ENCODE measurements around the gene KLF1.

Gene KLF1

GRCh38 chr19:12885749-12886650, 1.0 kb downstream of the KLF1 start:
- H3K27ac ChIP-seq (ENCODE audit: insufficient read depth in 1 of 2, low read depth in 1 of 2, low read length in 2 of 2, poor library complexity in 1 of 2, severe bottlenecking in 2 of 2): peak overlapping the region in 1 of 2 experiments; percentile 81
- 5% methylated on average over 46 of the region's 53 CpGs for WGBS (ENCODE audit: insufficient coverage)

GRCh38 chr19:12884926-12885748, 1.9 kb downstream of the KLF1 start:
- whole genome bisulfite sequencing (ENCODE audit: insufficient coverage): 4% methylated on average over 72 of the region's 73 CpGs
- Histone ChIP-seq H3K9me3 (ENCODE audit: control extremely low read depth in 1 of 5, control insufficient read depth in 4 of 5, insufficient read depth in 2 of 5, low read depth in 1 of 5, low read length in 4 of 5) (peaks cover 0 to 7% (median 3%) of the 10 kb centered on the region in 5 experiments), H3K27ac (ENCODE audit: insufficient read depth in 1 of 2, low read depth in 1 of 2, low read length in 2 of 2, poor library complexity in 1 of 2, severe bottlenecking in 2 of 2) (peak overlapping the region in 1 of 2 experiments; percentile 81), H3K4me1 (ENCODE audit: control extremely low read depth in 1 of 4, control insufficient read depth in 4 of 4, insufficient read depth in 4 of 4, low read length in 3 of 4) (peaks cover 0 to 36% (median 30%) of the 10 kb centered on the region in 4 experiments), H3K36me3 (ENCODE audit: control insufficient read depth in 4 of 4, insufficient read depth in 4 of 4, low read length in 3 of 4) (no peaks in the 10 kb centered on the region), H3K27me3 (replicated peaks in 2 of 5; ENCODE audit: control insufficient read depth in 4 of 5, insufficient read depth in 5 of 5, low read length in 4 of 5) (no peaks in the 10 kb centered on the region), H3K4me3 (ENCODE audit: control insufficient read depth in 1 of 7, extremely low read depth in 1 of 7, insufficient read depth in 4 of 7, low read depth in 2 of 7, low read length in 6 of 7) (peak overlapping the region; percentile 48 to 78 (median 66))
- POLR2A ChIA-PET: interaction anchor here (0.5 to 2.6 kb wide), 7 partner anchors 29 to 99 kb away, joined by 3 to 16 read pairs (median 5); partner anchors contain the start of genes CALR, RAD23A and SYCE2
- CTCF ChIA-PET: interaction anchor here (0.6 to 3.9 kb wide), 15 partner anchors 11 to 358 kb away, joined by 3 to 20 read pairs (median 7); partner anchors contain the start of genes CALR and FARSA
- DNase-seq: peak; percentile 76 to 87 (median 84)

More at GRCh38 chr19:12885749-12886650, 1.0 kb downstream of the KLF1 start:
- H3K36me3 ChIP-seq (ENCODE audit: control insufficient read depth in 4 of 4, insufficient read depth in 4 of 4, low read length in 3 of 4): no peaks in the 10 kb centered on the region
- H3K27me3 ChIP-seq (replicated peaks in 2 of 5; ENCODE audit: control insufficient read depth in 4 of 5, insufficient read depth in 5 of 5, low read length in 4 of 5): no peaks in the 10 kb centered on the region
- peaks cover 0 to 7% (median 3%) of the 10 kb centered on the region in 5 experiments for H3K9me3 ChIP-seq (ENCODE audit: control extremely low read depth in 1 of 5, control insufficient read depth in 4 of 5, insufficient read depth in 2 of 5, low read depth in 1 of 5, low read length in 4 of 5)
- ChIA-PET POLR2A (interaction anchor here (0.6 to 2.6 kb wide), 5 partner anchors 28 to 220 kb away, joined by 4 to 16 read pairs (median 5); partner anchors contain the start of genes CALR and SYCE2), CTCF (interaction anchor here (0.6 to 3.9 kb wide), 13 partner anchors 10 to 357 kb away, joined by 3 to 20 read pairs (median 7); partner anchors contain the start of genes CALR, FARSA and GADD45GIP1)
- peak; percentile 46 to 73 (median 64) for DNase-seq
- H3K4me1 ChIP-seq (ENCODE audit: control extremely low read depth in 1 of 4, control insufficient read depth in 4 of 4, insufficient read depth in 4 of 4, low read length in 3 of 4): peaks cover 0 to 34% (median 26%) of the 10 kb centered on the region in 4 experiments
- peak overlapping the region; percentile 21 to 78 (median 59) for H3K4me3 ChIP-seq (ENCODE audit: control insufficient read depth in 1 of 7, extremely low read depth in 1 of 7, insufficient read depth in 4 of 7, low read depth in 2 of 7, low read length in 6 of 7)

GRCh38 chr19:12884627-12884925, 2.4 kb downstream of the KLF1 start:
- H3K27me3 ChIP-seq (replicated peaks in 2 of 5; ENCODE audit: control insufficient read depth in 4 of 5, insufficient read depth in 5 of 5, low read length in 4 of 5): no peaks in the 10 kb centered on the region
- peaks cover 0 to 7% (median 3%) of the 10 kb centered on the region in 5 experiments for H3K9me3 ChIP-seq (ENCODE audit: control extremely low read depth in 1 of 5, control insufficient read depth in 4 of 5, insufficient read depth in 2 of 5, low read depth in 1 of 5, low read length in 4 of 5)
- H3K36me3 ChIP-seq (ENCODE audit: control insufficient read depth in 4 of 4, insufficient read depth in 4 of 4, low read length in 3 of 4): no peaks in the 10 kb centered on the region
- peak overlapping the region in 6 of 7 experiments; percentile 48 to 78 (median 65) for H3K4me3 ChIP-seq (ENCODE audit: control insufficient read depth in 1 of 7, extremely low read depth in 1 of 7, insufficient read depth in 4 of 7, low read depth in 2 of 7, low read length in 6 of 7)
- H3K4me1 ChIP-seq (ENCODE audit: control extremely low read depth in 1 of 4, control insufficient read depth in 4 of 4, insufficient read depth in 4 of 4, low read length in 3 of 4): peaks cover 0 to 35% (median 30%) of the 10 kb centered on the region in 4 experiments
- 79% methylated on average over 11 of the region's 12 CpGs for WGBS (ENCODE audit: insufficient coverage)
- H3K27ac ChIP-seq (ENCODE audit: insufficient read depth in 1 of 2, low read depth in 1 of 2, low read length in 2 of 2, poor library complexity in 1 of 2, severe bottlenecking in 2 of 2): peak overlapping the region in 1 of 2 experiments; percentile 65
- POLR2A ChIA-PET: interaction anchor here (0.5 to 2.6 kb wide), 7 partner anchors 29 to 99 kb away, joined by 3 to 16 read pairs (median 5); partner anchors contain the start of genes CALR, RAD23A and SYCE2
- CTCF ChIA-PET: interaction anchor here (0.8 to 3.9 kb wide), 13 partner anchors 12 to 81 kb away, joined by 3 to 20 read pairs (median 8); partner anchors contain the start of genes CALR and FARSA
- DNase-seq: no peak

- no peak for DNase-seq
- ChIA-PET POLR2A (interaction anchor here (1.3 to 2.6 kb wide), 3 partner anchors 30 to 53 kb away, joined by 4 to 16 read pairs (median 6); partner anchors contain the start of genes CALR and SYCE2), CTCF (interaction anchor here (1.1 to 3.9 kb wide), 7 partner anchors 12 to 81 kb away, joined by 3 to 20 read pairs (median 8); partner anchors contain the start of genes CALR and FARSA)
- 100% methylated on average over 2 of the region's 3 CpGs for WGBS (ENCODE audit: insufficient coverage)
- peaks cover 0 to 7% (median 3%) of the 10 kb centered on the region in 5 experiments for H3K9me3 ChIP-seq (ENCODE audit: control extremely low read depth in 1 of 5, control insufficient read depth in 4 of 5, insufficient read depth in 2 of 5, low read depth in 1 of 5, low read length in 4 of 5)
- H3K36me3 ChIP-seq (ENCODE audit: control insufficient read depth in 4 of 4, insufficient read depth in 4 of 4, low read length in 3 of 4): no peaks in the 10 kb centered on the region
- H3K27me3 ChIP-seq (replicated peaks in 2 of 5; ENCODE audit: control insufficient read depth in 4 of 5, insufficient read depth in 5 of 5, low read length in 4 of 5): no peaks in the 10 kb centered on the region
- peak overlapping the region in 1 of 2 experiments; percentile 65 for H3K27ac ChIP-seq (ENCODE audit: insufficient read depth in 1 of 2, low read depth in 1 of 2, low read length in 2 of 2, poor library complexity in 1 of 2, severe bottlenecking in 2 of 2)
- H3K4me1 ChIP-seq (ENCODE audit: control extremely low read depth in 1 of 4, control insufficient read depth in 4 of 4, insufficient read depth in 4 of 4, low read length in 3 of 4): peaks cover 0 to 35% (median 30%) of the 10 kb centered on the region in 4 experiments
- H3K4me3 ChIP-seq (ENCODE audit: control insufficient read depth in 1 of 7, extremely low read depth in 1 of 7, insufficient read depth in 4 of 7, low read depth in 2 of 7, low read length in 6 of 7): peak overlapping the region in 4 of 7 experiments; percentile 48 to 78 (median 68)
These were observed 2.8 kb downstream of the KLF1 start for GRCh38 chr19:12884202-12884601.

GRCh38 chr19:12882589-12882988, 4.4 kb downstream of the KLF1 start:
- POLR2A ChIA-PET: interaction anchor here (0.6 to 1.1 kb wide), 2 partner anchors 55 to 62 kb away, joined by 3 read pairs; no protein-coding TSS in a partner anchor
- Histone ChIP-seq H3K27me3 (replicated peaks in 2 of 5; ENCODE audit: control insufficient read depth in 4 of 5, insufficient read depth in 5 of 5, low read length in 4 of 5) (no peaks in the 10 kb centered on the region), H3K9me3 (ENCODE audit: control extremely low read depth in 1 of 5, control insufficient read depth in 4 of 5, insufficient read depth in 2 of 5, low read depth in 1 of 5, low read length in 4 of 5) (peaks cover 0 to 7% (median 3%) of the 10 kb centered on the region in 5 experiments), H3K4me3 (ENCODE audit: control insufficient read depth in 1 of 7, extremely low read depth in 1 of 7, insufficient read depth in 4 of 7, low read depth in 2 of 7, low read length in 6 of 7) (no peak overlapping the region), H3K27ac (ENCODE audit: insufficient read depth in 1 of 2, low read depth in 1 of 2, low read length in 2 of 2, poor library complexity in 1 of 2, severe bottlenecking in 2 of 2) (no peak overlapping the region), H3K36me3 (ENCODE audit: control insufficient read depth in 4 of 4, insufficient read depth in 4 of 4, low read length in 3 of 4) (peaks cover 0 to 10% (median 7%) of the 10 kb centered on the region in 4 experiments), H3K4me1 (ENCODE audit: control extremely low read depth in 1 of 4, control insufficient read depth in 4 of 4, insufficient read depth in 4 of 4, low read length in 3 of 4) (peaks cover 0 to 35% (median 30%) of the 10 kb centered on the region in 4 experiments)
- no peak for DNase-seq
- 90% methylated on average over 2 of the region's 3 CpGs for WGBS (ENCODE audit: insufficient coverage)
- CTCF ChIA-PET: interaction anchor here (0.7 to 3.9 kb wide), 10 partner anchors 9 to 83 kb away, joined by 3 to 20 read pairs (median 4); partner anchors contain the start of genes CALR and FARSA

All from common myeloid progenitor, CD34-positive (primary cell).